Measurements from ENCODE around the gene SFTA2.

DNA sequence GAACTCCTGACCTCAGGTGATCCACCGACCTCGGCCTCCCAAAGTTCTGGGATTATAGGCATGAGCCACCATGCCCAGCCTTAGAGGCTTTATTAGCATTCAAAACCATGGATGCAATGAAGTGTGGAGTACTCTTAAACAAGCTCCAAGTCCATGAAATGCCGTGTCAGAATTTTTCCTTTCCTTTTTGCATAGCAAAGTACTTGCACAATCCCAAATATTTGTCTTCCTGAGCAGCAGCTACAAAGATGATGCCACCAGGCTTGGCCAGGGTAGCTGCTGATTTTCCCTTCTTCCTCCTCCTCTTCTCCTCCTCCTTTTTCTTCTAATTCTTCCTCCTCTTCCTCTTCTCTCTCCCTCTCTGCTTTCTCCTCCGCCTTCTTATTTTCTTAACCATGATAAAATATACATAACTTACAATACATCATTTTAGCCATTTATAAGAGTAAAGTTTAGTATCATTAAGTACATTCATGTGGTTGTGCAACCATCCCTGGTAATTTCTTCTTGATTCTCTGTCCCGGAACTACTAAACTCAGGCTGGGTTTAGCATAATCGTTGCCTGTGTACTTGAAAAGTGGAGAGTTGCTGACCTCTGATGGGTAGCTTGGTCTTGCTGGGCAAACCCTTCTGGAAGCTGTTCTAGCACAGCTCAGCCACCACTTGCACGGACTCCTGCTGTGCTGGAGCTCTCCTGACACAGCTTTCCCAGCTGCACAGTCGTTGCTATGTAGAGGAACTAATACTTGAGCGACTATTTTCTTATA, 29.1 kb upstream of the SFTA2 start:
- TF ChIP-seq, protein P1, sequence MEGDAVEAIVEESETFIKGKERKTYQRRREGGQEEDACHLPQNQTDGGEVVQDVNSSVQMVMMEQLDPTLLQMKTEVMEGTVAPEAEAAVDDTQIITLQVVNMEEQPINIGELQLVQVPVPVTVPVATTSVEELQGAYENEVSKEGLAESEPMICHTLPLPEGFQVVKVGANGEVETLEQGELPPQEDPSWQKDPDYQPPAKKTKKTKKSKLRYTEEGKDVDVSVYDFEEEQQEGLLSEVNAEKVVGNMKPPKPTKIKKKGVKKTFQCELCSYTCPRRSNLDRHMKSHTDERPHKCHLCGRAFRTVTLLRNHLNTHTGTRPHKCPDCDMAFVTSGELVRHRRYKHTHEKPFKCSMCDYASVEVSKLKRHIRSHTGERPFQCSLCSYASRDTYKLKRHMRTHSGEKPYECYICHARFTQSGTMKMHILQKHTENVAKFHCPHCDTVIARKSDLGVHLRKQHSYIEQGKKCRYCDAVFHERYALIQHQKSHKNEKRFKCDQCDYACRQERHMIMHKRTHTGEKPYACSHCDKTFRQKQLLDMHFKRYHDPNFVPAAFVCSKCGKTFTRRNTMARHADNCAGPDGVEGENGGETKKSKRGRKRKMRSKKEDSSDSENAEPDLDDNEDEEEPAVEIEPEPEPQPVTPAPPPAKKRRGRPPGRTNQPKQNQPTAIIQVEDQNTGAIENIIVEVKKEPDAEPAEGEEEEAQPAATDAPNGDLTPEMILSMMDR (IDR thresholded peaks at IDR 0.05), result no peak
- no peak for TF ChIP-seq POLR2A (IDR thresholded peaks at IDR 0.05)
